GOT3 (cell line): ENCODE data around the gene WDFY2.

ENCODE experiments used
- DNase-seq: peaks from one replicate; lab custom pipeline; 2025; ENCODE audit warnings: mixed read lengths; lab: John Stamatoyannopoulos, UW

The WDFY2 gene

GRCh38 chr13:51739027-51739764 is 154.9 kb downstream of the WDFY2 start:
- no peak for DNase-seq

- no peak for DNase-seq
Observed at GRCh38 chr13:51740698-51741097, 156.4 kb downstream of the WDFY2 start.

GRCh38 chr13:51742031-51742430 is 157.8 kb downstream of the WDFY2 start:
- no peak for DNase-seq

GRCh38 chr13:51742611-51743010 is 158.3 kb downstream of the WDFY2 start:
- no peak for DNase-seq

- DNase-seq: no peak
Observed at GRCh38 chr13:51745243-51745642, 161.0 kb downstream of the WDFY2 start.

- no peak for DNase-seq
Observed at GRCh38 chr13:51746802-51747201, 162.5 kb downstream of the WDFY2 start.

GRCh38 chr13:51747438-51748434 is 163.5 kb downstream of the WDFY2 start:
- DNase-seq: no peak

GRCh38 chr13:51756651-51757050 is 172.4 kb downstream of the WDFY2 start:
- no peak for DNase-seq

GRCh38 chr13:51758691-51759090 is 174.4 kb downstream of the WDFY2 start:
- DNase-seq: no peak

- no peak for DNase-seq
Observed at GRCh38 chr13:51759240-51759639, 175.0 kb downstream of the WDFY2 start.

- no peak for DNase-seq
Observed at GRCh38 chr13:51760592-51760991, 176.3 kb downstream of the WDFY2 start.

- DNase-seq: no peak
Observed at GRCh38 chr13:51761643-51762350, 177.5 kb downstream of the WDFY2 start.

GRCh38 chr13:51763486-51763885 is 179.2 kb downstream of the WDFY2 start:
- DNase-seq: no peak

- DNase-seq: no peak
Observed at GRCh38 chr13:51764184-51765141, 180.2 kb downstream of the WDFY2 start.

GRCh38 chr13:51765142-51765515 is 180.9 kb downstream of the WDFY2 start:
- no peak for DNase-seq

GRCh38 chr13:51767100-51767499 is 182.8 kb downstream of the WDFY2 start:
- no peak for DNase-seq

- no peak for DNase-seq
Observed at GRCh38 chr13:51768378-51768921, 184.2 kb downstream of the WDFY2 start.

- DNase-seq: no peak
Observed at GRCh38 chr13:51768976-51769375, 184.7 kb downstream of the WDFY2 start.

- no peak for DNase-seq
Observed at GRCh38 chr13:51769455-51770127, 185.3 kb downstream of the WDFY2 start.

- DNase-seq: no peak
Observed at GRCh38 chr13:51770160-51770559, 185.9 kb downstream of the WDFY2 start.
